WTC11 (cell line): Measurements from ENCODE around the gene MYOM1.

Experiments
- CTCF ChIP-seq: fragments of 200-600 bp; IDR thresholded peaks from 2 replicates; pipeline ENCODE4 v1.8.0; 2022; ENCODE audit warnings: antibody characterized with exemption
- E2F4 ChIP-seq: sonication (generic); formaldehyde crosslinking; IDR thresholded peaks from 2 replicates; pipeline ENCODE4 v1.8.1; 2022; ENCODE audit warnings: low read depth, mild to moderate bottlenecking, moderate library complexity, missing genetic modification reagents, borderline replicate concordance
- ELF4 ChIP-seq: sonication (generic); formaldehyde crosslinking; IDR thresholded peaks from 2 replicates; pipeline ENCODE4 v1.8.1; 2022; ENCODE audit warnings: low read depth, mild to moderate bottlenecking, moderate library complexity, missing genetic modification reagents
- FOXJ3 ChIP-seq: sonication (generic); formaldehyde crosslinking; IDR thresholded peaks from 2 replicates; pipeline ENCODE4 v1.9.0; 2021; ENCODE audit warnings: missing genetic modification reagents, mild to moderate bottlenecking, borderline replicate concordance
- MAX ChIP-seq: sonication (generic); formaldehyde crosslinking; IDR thresholded peaks from 2 replicates; pipeline ENCODE4 v1.8.0; 2022; ENCODE audit warnings: mild to moderate bottlenecking, missing genetic modification reagents
- SOX15 ChIP-seq: fragments of 250-450 bp; sonication (Bioruptor Pico); IDR thresholded peaks from 2 replicates; pipeline ENCODE4 v1.9.0; 2021; ENCODE audit warnings: mild to moderate bottlenecking
- ZNF121 ChIP-seq: sonication (generic); formaldehyde crosslinking; IDR thresholded peaks from 2 replicates; pipeline ENCODE4 v1.8.0; 2023; ENCODE audit warnings: missing genetic modification reagents

DNA sequence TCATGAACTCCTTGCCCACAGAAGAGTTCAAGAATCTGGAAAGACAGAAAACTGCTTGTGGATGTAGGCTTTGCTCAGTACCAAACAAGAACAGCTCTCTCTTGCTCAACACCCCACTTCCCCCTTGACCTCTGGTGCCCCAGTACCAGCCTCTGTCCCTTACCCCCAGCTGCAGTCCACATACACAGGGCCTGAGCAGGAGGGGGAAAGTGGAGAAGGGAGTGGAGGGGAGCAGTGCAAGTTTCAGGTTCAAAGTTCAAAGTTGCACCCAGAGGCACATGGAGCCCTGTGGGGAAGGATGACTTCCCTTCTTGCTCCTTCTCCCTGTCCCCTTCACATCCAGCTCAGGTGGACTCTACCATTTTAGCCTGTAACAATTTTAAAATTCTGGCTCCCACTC lies 145.7 kb downstream of the MYOM1 start:
- TF ChIP-seq SOX15 (CRISPR knock-in tag) (no peak), E2F4 (CRISPR knock-in tag) (no peak), FOXJ3 (CRISPR knock-in tag) (no peak), CTCF (no peak), MAX (CRISPR knock-in tag) (no peak), ELF4 (CRISPR knock-in tag) (no peak), ZNF121 (no peak)
